Muscle of back (tissue), 11 donors: ENCODE measurements around the gene FNDC3B. TPM values are rescaled to one million over a fixed set of nuclear protein-coding genes. Genes with fewer than 3 reads are reported as not detected.
A peak's percentile ranks its signal among the peaks of the same experiment; 100 is the strongest.

Experiments
- DNase-seq, 3 donors: peaks; one replicate each; pipeline versions ENCODE4 v3.0.0 to v3.0.0-alpha.2; 2013
- polyA plus RNA-seq, 10 donors: library from polyadenylated mRNA; unstranded; fragments of 120-200 nt; gene quantifications; one replicate each; pipeline ENCODE4 v1.2.1, GENCODE V29; 2013; ENCODE audit not compliant: insufficient read length in 10 of 10

FNDC3B gene
- polyA plus RNA-seq, 10 donors: 53.2 to 77.3 (median 67.4) TPM

GRCh38 chr3:172280406-172281051, 241.2 kb downstream of the FNDC3B start:
- DNase-seq: peak; percentile 55 to 82 (median 80)

DNA sequence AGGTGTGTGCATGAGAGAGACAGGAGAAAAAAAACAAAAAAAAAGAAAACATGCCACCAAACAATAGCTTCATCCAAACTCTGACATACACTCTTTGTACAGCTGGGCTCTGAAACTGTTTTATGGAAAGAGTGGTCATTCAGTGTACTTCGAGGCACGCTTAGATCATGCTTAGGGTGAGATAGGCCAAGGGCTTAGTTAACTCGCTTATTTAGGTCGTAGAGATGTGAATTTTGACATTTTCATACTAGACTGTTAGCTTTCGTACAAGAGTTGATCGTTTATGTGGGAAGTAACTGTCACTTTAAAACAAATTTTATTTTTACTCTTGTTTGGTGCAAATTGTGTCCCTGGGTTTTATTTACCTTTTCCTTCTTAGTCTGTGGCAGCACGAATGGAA, 242.5 kb downstream of the FNDC3B start:
- DNase-seq: no peak

- no peak for DNase-seq
These were observed 243.5 kb downstream of the FNDC3B start for GRCh38 chr3:172282850-172283249.

DNA sequence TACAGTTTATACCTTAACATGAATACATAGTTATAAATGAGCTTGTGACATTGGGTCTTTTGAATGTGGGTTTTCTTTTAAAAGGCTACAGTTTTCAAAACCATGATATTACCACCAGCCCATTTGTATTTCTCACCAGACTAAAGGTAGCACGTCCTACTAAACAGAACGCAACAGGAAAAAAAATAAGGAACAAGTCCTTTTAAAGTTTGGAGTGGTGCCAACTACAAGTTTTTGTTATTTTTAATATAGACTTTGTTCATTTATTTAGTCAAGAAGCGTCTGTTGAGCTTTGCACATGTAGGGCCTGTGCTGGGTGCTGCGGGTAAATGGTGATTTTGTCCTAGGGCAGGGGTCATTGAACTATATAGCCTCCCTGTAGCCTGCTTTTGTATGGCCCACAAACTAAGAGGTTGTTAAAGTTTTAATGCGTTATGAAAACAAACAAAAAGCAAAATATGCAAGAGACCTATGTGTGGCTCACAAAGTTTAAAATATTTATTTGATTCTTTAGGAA, 244.5 kb downstream of the FNDC3B start:
- DNase-seq: no peak

DNA sequence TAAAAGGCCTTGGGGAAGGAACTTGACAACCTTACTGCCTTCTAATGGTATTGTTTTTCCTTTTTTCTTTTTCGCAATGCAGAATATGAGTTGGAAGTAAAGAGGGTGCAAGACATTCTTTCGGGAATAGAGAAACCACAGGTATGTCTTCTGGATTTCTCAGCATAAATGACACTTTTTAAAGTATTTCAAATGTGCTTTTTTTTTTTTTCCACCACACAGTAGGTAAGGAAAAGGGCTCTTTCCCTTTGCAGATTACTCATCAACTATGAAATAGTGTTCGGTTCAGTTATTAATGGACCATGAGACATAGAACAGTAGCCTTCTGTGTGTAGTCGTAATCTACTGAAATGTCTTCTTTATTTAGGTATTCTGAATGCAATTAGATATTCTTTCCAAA, 246.5 kb downstream of the FNDC3B start:
- DNase-seq: peak in 1 of 3 donors; percentile 61

- no peak for DNase-seq
These were observed 247.3 kb downstream of the FNDC3B start for GRCh38 chr3:172286548-172287148.

- DNase-seq: no peak
These were observed 248.6 kb downstream of the FNDC3B start for GRCh38 chr3:172287937-172288477.

GRCh38 chr3:172288651-172289050, 249.3 kb downstream of the FNDC3B start:
- DNase-seq: no peak

DNA sequence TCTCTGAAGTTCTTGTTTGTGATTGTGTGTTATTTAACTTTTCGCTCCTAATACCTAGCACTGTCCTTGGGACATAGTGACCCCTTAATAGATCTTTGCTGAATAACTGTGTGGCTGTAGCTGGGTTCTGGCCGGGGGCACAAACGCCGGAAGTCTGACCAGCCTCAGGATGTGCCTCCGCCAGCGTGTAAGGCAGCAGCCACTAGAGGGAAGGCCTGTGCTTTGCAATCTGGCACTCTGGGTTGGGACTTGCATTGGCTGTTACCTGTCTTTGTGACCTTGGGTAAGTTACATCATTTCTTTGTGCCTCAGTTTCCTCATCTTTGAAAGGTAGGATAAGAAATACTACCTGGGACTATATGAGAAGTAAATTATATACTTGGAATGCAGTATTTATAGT, 250.2 kb downstream of the FNDC3B start:
- DNase-seq: no peak

GRCh38 chr3:172290457-172290856, 251.1 kb downstream of the FNDC3B start:
- no peak for DNase-seq

GRCh38 chr3:172291650-172292049, 252.3 kb downstream of the FNDC3B start:
- DNase-seq: no peak

GRCh38 chr3:172292422-172292821, 253.0 kb downstream of the FNDC3B start:
- DNase-seq: no peak

- no peak for DNase-seq
These were observed 253.7 kb downstream of the FNDC3B start for GRCh38 chr3:172293093-172293492.

DNA sequence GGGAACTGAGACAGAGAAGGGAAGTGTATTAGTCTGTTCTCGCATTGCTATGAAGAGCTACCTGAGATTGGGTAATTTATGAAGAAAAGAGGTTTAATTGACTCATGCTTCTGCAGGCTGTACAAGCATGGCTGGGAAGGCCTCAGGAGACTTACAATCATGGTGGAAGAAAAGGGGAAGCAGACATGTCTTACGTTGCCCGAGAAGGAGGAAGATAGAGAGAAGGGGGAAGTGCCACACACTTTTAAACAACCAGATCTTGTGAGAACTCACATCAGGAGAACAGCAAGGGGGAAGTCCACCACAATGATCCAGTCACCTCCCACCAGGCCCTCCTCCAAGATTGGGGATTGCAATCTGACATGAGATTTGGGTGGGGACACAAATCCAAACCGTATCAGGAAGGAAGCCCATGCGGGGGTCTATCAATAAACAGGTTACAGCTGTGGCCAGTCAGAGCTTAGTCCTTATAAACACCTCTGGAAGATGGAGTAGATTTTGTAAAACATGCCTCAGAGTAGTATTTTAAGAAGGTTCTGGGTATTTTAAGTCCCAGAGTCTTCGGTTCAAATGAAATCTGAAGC, 254.9 kb downstream of the FNDC3B start:
- DNase-seq: no peak

DNA sequence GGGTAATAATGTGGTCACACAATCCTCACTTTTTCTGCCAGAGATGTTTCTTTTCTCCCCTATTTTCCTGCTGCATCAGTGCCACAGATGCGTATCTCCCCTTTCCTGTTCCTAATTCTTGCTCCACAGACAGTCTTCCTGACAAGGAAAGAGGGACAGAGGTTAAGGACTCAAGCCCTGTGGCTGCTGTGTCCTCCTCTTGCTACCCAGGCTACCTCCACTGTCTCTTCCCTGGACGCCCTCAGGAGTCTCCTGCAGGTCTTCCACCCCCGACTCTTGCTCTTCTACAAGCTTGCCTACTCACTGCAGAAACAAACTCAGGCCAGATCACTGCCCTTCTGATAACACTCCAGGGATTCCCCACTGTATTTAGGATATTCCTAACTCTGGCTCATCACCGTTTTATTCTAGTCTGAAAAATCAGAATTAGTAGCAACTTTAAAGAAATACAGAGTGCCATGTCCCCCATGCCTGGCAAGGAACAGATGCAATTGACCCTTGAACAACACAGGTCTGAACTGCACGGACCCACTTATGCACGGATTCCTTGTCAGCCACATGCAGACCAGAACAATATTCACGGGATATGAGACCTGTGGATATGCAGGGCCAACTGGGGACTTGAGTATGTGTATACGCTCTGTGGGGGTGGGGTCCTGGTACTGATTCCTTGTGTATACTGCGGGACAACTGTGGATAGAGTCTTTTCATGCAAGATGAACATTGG, 257.0 kb downstream of the FNDC3B start:
- DNase-seq: no peak

DNA sequence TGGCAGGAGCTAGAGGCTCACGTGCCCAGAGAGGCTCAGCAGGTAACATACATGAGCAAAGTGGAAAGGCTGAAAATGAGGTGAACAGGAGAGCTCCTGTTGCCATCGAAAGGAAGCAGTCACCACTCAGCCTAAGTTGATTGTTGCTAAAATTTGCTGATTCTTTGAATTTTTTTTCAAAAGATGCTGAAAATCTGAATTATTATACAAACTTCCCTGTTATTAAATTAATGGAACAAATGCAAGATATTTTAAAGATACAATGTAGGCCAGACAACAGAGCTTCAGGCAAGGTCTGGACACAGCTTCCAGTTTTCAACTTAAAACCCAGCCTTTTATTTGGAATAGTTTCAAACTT, 257.6 kb downstream of the FNDC3B start:
- no peak for DNase-seq

DNA sequence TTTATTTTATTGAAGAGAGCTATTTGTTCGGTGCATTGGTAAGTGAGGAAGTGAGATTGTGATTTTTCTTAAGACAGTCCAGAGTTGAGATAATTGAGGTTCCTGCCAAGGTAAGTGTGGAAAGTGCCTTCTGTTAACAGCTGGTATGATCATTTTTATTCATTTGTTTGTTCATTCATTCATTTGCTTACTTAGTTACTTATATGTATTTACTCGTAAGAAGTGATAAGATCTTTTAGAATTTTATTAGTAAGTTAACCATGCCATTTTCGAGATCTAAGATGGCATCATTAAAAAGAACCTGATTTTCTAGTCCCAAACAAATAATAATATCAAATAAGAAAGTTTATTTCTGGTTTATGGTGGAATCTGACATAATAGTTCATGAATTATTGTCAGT, 258.9 kb downstream of the FNDC3B start:
- DNase-seq: no peak

DNA sequence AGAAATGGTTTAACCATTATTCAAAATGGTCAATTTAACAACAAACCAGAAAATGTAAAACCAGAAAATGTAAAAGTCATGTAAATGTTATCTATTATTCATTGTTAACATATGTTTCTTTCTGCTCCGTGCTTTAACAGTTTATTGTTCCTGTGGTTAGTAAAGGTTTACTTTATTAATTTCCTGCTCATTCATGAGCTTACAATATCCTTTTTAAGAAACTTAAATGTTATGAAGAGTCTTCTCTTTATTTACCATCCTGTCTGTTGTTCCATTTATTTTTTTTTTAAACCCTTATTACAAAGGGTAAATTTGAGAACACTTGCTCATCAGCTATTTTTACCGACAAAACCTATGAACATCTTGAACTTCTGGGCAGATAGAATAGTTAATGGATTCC, 260.8 kb downstream of the FNDC3B start:
- no peak for DNase-seq

GRCh38 chr3:172300862-172301261, 261.5 kb downstream of the FNDC3B start:
- no peak for DNase-seq

- no peak for DNase-seq
These were observed 262.8 kb downstream of the FNDC3B start for GRCh38 chr3:172302203-172302602.

DNA sequence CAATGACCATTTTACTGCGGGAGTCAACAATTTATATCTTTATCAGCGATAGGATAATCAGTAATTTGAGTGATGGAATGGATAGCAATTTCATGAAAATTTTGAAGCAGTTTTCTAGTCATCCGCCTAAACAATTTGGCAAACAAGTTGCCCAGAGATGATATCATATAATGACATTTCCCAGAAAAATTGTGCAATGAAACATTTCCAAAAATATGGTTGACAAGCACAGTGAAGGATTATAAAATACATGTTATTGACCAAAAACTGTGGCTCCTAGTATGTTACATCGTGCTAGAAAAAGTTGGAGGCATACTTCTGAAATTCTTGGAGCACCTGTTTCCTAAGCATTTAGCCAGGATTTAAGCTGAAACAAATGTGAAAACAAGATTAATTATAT, 263.8 kb downstream of the FNDC3B start:
- DNase-seq: no peak

DNA sequence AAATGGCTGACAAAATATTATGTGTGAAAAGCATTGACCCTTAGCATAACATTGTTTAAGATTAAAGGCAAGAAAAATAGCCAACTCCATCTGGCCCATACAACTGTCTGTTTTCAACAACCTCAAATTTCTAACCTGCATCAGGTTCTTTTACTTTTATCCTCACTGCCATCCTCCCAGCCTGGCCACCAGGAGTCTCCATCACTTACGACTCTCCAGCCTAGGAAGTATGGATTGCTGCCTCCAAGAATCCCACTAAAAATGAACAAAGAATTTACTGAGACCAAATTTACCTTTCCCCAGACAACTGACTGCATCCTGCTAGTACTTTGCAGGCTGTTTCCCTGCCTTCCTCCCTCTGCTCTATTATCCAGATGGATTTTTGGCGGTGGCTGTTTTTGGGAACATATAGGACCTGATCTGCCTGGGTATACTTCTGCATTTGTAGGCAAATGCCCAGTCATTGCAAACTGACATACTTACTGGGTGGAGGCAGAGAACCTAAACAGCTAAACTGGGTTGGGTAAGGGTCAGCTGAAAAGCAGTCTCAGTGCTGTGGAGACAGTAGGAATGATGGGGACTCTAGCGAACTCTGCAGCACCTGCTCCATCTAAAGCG, 264.7 kb downstream of the FNDC3B start:
- no peak for DNase-seq
